ENCODE results near the gene LIPK.
"Not testable (repeated sequence)": the region's sequence is repeated elsewhere in the genome, so short reads cannot be mapped to it uniquely, and the experiment has no call there.

GRCh38 chr10:88709361-88709760 lies 3.3 kb downstream of the LIPK start:
- TF ChIP-seq, protein P1, sequence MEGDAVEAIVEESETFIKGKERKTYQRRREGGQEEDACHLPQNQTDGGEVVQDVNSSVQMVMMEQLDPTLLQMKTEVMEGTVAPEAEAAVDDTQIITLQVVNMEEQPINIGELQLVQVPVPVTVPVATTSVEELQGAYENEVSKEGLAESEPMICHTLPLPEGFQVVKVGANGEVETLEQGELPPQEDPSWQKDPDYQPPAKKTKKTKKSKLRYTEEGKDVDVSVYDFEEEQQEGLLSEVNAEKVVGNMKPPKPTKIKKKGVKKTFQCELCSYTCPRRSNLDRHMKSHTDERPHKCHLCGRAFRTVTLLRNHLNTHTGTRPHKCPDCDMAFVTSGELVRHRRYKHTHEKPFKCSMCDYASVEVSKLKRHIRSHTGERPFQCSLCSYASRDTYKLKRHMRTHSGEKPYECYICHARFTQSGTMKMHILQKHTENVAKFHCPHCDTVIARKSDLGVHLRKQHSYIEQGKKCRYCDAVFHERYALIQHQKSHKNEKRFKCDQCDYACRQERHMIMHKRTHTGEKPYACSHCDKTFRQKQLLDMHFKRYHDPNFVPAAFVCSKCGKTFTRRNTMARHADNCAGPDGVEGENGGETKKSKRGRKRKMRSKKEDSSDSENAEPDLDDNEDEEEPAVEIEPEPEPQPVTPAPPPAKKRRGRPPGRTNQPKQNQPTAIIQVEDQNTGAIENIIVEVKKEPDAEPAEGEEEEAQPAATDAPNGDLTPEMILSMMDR (IDR thresholded peaks at IDR 0.05; ENCODE audit: poor library complexity) = not testable (repeated sequence)
- not testable (repeated sequence) for TF ChIP-seq EZH2 (IDR thresholded peaks at IDR 0.05; ENCODE audit: borderline replicate concordance); EZH2phosphoT487 (IDR thresholded peaks at IDR 0.05; ENCODE audit: low read depth, severe bottlenecking, unreplicated experiment)
